Hypothalamus (tissue), 51 donors: ENCODE results near the gene CHADL.
"Not testable (repeated sequence)": the region's sequence is repeated elsewhere in the genome, so short reads cannot be mapped to it uniquely, and the experiment has no call there.

Experiments used
- DNase-seq, 51 donors: peaks; one replicate each; lab custom pipeline; 2025; lab: John Stamatoyannopoulos, UW

CHADL gene

GRCh38 chr22:41197038-41197972 is 43.4 kb downstream of the CHADL start:
- peak; percentile 19 to 91 (median 76) for DNase-seq

- DNase-seq, result no peak
Observed at GRCh38 chr22:41193829-41194228, 46.9 kb downstream of the CHADL start.

- DNase-seq, result no peak
Observed at GRCh38 chr22:41191467-41191866, 49.3 kb downstream of the CHADL start.

- DNase-seq, result no peak
Observed at GRCh38 chr22:41184679-41185078, 56.1 kb downstream of the CHADL start.

- DNase-seq, result no peak
Observed at GRCh38 chr22:41181349-41182241, 59.1 kb downstream of the CHADL start.

- no peak for DNase-seq
Observed at GRCh38 chr22:41180926-41181325, 59.8 kb downstream of the CHADL start.

GRCh38 chr22:41180362-41180761 is 60.4 kb downstream of the CHADL start:
- DNase-seq, result not testable (repeated sequence)
